ENCODE measurements around the gene PIK3CD. TPM values are rescaled to one million over a fixed set of nuclear protein-coding genes. Genes with fewer than 3 reads are reported as not detected.
A peak's percentile ranks its signal among the peaks of the same experiment; 100 is the strongest.

PIK3CD gene
- total RNA-seq, 1 experiment from 2014 or later: 4.5 TPM

DNA sequence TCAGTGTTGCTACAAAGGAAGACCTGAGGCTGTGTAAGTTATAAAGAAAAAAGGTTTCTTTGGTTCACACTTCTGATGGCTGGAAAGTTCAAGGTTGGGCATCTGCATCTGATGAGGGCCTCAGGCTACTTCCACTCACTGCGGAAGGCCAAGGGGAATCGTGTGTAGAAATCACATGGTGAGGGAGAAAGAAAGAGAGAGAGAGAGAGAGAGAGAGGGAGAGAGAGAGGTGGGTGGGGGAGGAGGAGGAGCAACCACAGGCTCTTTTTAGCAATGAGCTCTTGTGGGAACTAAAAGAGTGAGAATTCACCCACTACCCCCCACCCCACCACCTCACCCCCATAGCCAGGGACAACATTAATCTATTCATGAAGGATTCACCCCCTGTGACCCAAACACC lies 112.4 kb downstream of the PIK3CD start:
- Histone ChIP-seq H3K79me2 (ENCODE audit: low read length) (peaks cover 66% of the 10 kb centered on the region), H3K4me2 (ENCODE audit: low read length) (no peak overlapping the region), H3K4me3 (ENCODE audit: low read length) (no peak overlapping the region), H3K4me1 (ENCODE audit: insufficient read depth, low read length) (peaks cover 30% of the 10 kb centered on the region), H2AFZ (ENCODE audit: low read length) (no peak overlapping the region), H3K27ac (ENCODE audit: low read length) (no peak overlapping the region), H4K20me1 (ENCODE audit: low read length) (no peaks in the 10 kb centered on the region), H3K27me3 (ENCODE audit: low read length) (no peaks in the 10 kb centered on the region), H3F3A (ENCODE audit: low read length, unreplicated experiment) (peaks cover 7% of the 10 kb centered on the region), H3K9me2 (replicated peaks; ENCODE audit: low read length) (no peaks in the 10 kb centered on the region), H3K9me3 (ENCODE audit: low read length) (no peaks in the 10 kb centered on the region), H3K9ac (ENCODE audit: low read length) (no peak overlapping the region), H3K36me3 (ENCODE audit: low read depth, low read length) (no peaks in the 10 kb centered on the region; the same call in 1 of the 2 replicates)
- TF ChIP-seq, protein P1, sequence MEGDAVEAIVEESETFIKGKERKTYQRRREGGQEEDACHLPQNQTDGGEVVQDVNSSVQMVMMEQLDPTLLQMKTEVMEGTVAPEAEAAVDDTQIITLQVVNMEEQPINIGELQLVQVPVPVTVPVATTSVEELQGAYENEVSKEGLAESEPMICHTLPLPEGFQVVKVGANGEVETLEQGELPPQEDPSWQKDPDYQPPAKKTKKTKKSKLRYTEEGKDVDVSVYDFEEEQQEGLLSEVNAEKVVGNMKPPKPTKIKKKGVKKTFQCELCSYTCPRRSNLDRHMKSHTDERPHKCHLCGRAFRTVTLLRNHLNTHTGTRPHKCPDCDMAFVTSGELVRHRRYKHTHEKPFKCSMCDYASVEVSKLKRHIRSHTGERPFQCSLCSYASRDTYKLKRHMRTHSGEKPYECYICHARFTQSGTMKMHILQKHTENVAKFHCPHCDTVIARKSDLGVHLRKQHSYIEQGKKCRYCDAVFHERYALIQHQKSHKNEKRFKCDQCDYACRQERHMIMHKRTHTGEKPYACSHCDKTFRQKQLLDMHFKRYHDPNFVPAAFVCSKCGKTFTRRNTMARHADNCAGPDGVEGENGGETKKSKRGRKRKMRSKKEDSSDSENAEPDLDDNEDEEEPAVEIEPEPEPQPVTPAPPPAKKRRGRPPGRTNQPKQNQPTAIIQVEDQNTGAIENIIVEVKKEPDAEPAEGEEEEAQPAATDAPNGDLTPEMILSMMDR (conservative IDR thresholded peaks at IDR 0.05; ENCODE audit: low read depth, low read length): no peak
- no peak for TF ChIP-seq EZH2phosphoT487 (IDR thresholded peaks at IDR 0.05; ENCODE audit: borderline replicate concordance, low read length)
- TF ChIP-seq EZH2 (IDR thresholded peaks at IDR 0.05; ENCODE audit: low read length, unreplicated experiment): no peak
- no peak for ATAC-seq
- intact Hi-C loops (cut with micrococcal nuclease): no loop called here
- ChIA-PET CTCF (no interaction called here), POLR2A (ENCODE audit: unreplicated experiment) (no interaction called here)
- DNase-seq: no peak
- no TSS peak for BruUV-seq (replicated peaks)

DNA sequence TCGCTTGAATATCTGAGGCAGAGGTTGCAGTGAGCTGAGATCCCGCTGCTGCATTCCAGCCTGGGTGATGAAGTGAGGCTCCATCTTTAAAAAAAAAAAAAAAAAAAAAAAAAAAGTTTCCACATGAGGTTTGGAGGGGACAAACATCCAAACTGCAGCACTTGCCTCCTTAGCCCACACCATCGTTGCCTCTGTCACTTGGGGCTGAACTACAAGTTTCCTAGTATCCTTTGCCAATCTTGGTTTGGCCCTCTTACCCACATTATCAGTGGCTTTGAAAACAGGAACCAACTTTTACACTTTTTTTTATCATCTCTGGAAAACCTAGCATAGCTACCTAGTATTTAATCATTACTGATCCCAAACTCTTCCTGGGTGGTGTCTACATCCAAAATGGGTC lies 113.0 kb downstream of the PIK3CD start:
- Histone ChIP-seq H3K9ac (ENCODE audit: low read length) (no peak overlapping the region), H3K27me3 (ENCODE audit: low read length) (no peaks in the 10 kb centered on the region), H2AFZ (ENCODE audit: low read length) (no peak overlapping the region), H3K4me2 (ENCODE audit: low read length) (no peak overlapping the region), H3K9me2 (replicated peaks; ENCODE audit: low read length) (no peaks in the 10 kb centered on the region), H3K36me3 (ENCODE audit: low read depth, low read length) (no peaks in the 10 kb centered on the region; the same call in 1 of the 2 replicates), H3F3A (ENCODE audit: low read length, unreplicated experiment) (peaks cover 10% of the 10 kb centered on the region), H3K27ac (ENCODE audit: low read length) (no peak overlapping the region), H3K4me3 (ENCODE audit: low read length) (no peak overlapping the region), H3K9me3 (ENCODE audit: low read length) (no peaks in the 10 kb centered on the region), H3K79me2 (ENCODE audit: low read length) (peaks cover 66% of the 10 kb centered on the region), H3K4me1 (ENCODE audit: insufficient read depth, low read length) (peaks cover 29% of the 10 kb centered on the region), H4K20me1 (ENCODE audit: low read length) (no peaks in the 10 kb centered on the region)
- intact Hi-C loops (cut with micrococcal nuclease): no loop called here
- ChIA-PET POLR2A (ENCODE audit: unreplicated experiment) (no interaction called here), CTCF (no interaction called here)
- no peak for DNase-seq
- BruUV-seq (replicated peaks): no TSS peak
- no peak for ATAC-seq
- no peak for TF ChIP-seq EZH2 (IDR thresholded peaks at IDR 0.05; ENCODE audit: low read length, unreplicated experiment)
- no peak for TF ChIP-seq EZH2phosphoT487 (IDR thresholded peaks at IDR 0.05; ENCODE audit: borderline replicate concordance, low read length)
- TF ChIP-seq, protein P1 (conservative IDR thresholded peaks at IDR 0.05; ENCODE audit: low read depth, low read length): no peak

GRCh38 chr1:9766759-9767442 lies 115.4 kb downstream of the PIK3CD start:
- intact Hi-C loops (cut with micrococcal nuclease): loop anchor here (2.0 kb wide), 1 partner anchor 16 kb away; no protein-coding TSS in a partner anchor

More at GRCh38 chr1:9766759-9767442, 115.4 kb downstream of the PIK3CD start:
- Histone ChIP-seq H3K9me3 (ENCODE audit: low read length) (no peaks in the 10 kb centered on the region), H3K4me1 (ENCODE audit: insufficient read depth, low read length) (peaks cover 29% of the 10 kb centered on the region), H3K27ac (ENCODE audit: low read length) (peak overlapping the region; percentile 81), H3F3A (ENCODE audit: low read length, unreplicated experiment) (peaks cover 10% of the 10 kb centered on the region), H3K4me2 (ENCODE audit: low read length) (0 out of 2 replicates have a peak overlapping the region, but pooled peaks have one; percentile 26), H3K9ac (ENCODE audit: low read length) (no peak overlapping the region), H3K79me2 (ENCODE audit: low read length) (peaks cover 46% of the 10 kb centered on the region), H3K4me3 (ENCODE audit: low read length) (no peak overlapping the region), H3K27me3 (ENCODE audit: low read length) (no peaks in the 10 kb centered on the region), H4K20me1 (ENCODE audit: low read length) (no peaks in the 10 kb centered on the region), H3K9me2 (replicated peaks; ENCODE audit: low read length) (no peaks in the 10 kb centered on the region), H3K36me3 (ENCODE audit: low read depth, low read length) (no peaks in the 10 kb centered on the region; the same call in 1 of the 2 replicates), H2AFZ (ENCODE audit: low read length) (no peak overlapping the region)
- TF ChIP-seq, protein P1 (conservative IDR thresholded peaks at IDR 0.05; ENCODE audit: low read depth, low read length): no peak
- no peak for TF ChIP-seq EZH2 (IDR thresholded peaks at IDR 0.05; ENCODE audit: low read length, unreplicated experiment)
- TF ChIP-seq EZH2phosphoT487 (IDR thresholded peaks at IDR 0.05; ENCODE audit: borderline replicate concordance, low read length): no peak
- DNase-seq (peak; percentile 96), ATAC-seq (peak; percentile 97)
- ChIA-PET CTCF (interaction anchor here (0.6 to 1.0 kb wide), 2 partner anchors 47 to 124 kb away, joined by 3 to 5 read pairs; no protein-coding TSS in a partner anchor), POLR2A (ENCODE audit: unreplicated experiment) (interaction anchor here (0.5 kb wide), 1 partner anchor 24 kb away, joined by 3 read pairs; no protein-coding TSS in a partner anchor)
- no TSS peak for BruUV-seq (replicated peaks)
